Measurements from ENCODE around the gene ZNF536.

- TF ChIP-seq, protein P1, sequence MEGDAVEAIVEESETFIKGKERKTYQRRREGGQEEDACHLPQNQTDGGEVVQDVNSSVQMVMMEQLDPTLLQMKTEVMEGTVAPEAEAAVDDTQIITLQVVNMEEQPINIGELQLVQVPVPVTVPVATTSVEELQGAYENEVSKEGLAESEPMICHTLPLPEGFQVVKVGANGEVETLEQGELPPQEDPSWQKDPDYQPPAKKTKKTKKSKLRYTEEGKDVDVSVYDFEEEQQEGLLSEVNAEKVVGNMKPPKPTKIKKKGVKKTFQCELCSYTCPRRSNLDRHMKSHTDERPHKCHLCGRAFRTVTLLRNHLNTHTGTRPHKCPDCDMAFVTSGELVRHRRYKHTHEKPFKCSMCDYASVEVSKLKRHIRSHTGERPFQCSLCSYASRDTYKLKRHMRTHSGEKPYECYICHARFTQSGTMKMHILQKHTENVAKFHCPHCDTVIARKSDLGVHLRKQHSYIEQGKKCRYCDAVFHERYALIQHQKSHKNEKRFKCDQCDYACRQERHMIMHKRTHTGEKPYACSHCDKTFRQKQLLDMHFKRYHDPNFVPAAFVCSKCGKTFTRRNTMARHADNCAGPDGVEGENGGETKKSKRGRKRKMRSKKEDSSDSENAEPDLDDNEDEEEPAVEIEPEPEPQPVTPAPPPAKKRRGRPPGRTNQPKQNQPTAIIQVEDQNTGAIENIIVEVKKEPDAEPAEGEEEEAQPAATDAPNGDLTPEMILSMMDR (IDR thresholded peaks at IDR 0.05) = no peak
- TF ChIP-seq POLR2A (IDR thresholded peaks at IDR 0.05) = no peak
Observed at GRCh38 chr19:30334841-30335240, 37.3 kb upstream of the ZNF536 start.
